ENCODE measurements around the gene TRIP6. TPM values are rescaled to one million over a fixed set of nuclear protein-coding genes. Genes with fewer than 3 reads are reported as not detected.
A peak's percentile ranks its signal among the peaks of the same experiment; 100 is the strongest.

The TRIP6 gene, protein sequence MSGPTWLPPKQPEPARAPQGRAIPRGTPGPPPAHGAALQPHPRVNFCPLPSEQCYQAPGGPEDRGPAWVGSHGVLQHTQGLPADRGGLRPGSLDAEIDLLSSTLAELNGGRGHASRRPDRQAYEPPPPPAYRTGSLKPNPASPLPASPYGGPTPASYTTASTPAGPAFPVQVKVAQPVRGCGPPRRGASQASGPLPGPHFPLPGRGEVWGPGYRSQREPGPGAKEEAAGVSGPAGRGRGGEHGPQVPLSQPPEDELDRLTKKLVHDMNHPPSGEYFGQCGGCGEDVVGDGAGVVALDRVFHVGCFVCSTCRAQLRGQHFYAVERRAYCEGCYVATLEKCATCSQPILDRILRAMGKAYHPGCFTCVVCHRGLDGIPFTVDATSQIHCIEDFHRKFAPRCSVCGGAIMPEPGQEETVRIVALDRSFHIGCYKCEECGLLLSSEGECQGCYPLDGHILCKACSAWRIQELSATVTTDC
- total RNA-seq = 13.4 and 13.8 TPM in 2 replicates
- total RNA-seq (2013) = 10.7 TPM
- polyA plus RNA-seq = 6.7 and 6.8 TPM in 2 replicates
- polyA minus RNA-seq = 7.2 and 7.8 TPM in 2 replicates

DNA sequence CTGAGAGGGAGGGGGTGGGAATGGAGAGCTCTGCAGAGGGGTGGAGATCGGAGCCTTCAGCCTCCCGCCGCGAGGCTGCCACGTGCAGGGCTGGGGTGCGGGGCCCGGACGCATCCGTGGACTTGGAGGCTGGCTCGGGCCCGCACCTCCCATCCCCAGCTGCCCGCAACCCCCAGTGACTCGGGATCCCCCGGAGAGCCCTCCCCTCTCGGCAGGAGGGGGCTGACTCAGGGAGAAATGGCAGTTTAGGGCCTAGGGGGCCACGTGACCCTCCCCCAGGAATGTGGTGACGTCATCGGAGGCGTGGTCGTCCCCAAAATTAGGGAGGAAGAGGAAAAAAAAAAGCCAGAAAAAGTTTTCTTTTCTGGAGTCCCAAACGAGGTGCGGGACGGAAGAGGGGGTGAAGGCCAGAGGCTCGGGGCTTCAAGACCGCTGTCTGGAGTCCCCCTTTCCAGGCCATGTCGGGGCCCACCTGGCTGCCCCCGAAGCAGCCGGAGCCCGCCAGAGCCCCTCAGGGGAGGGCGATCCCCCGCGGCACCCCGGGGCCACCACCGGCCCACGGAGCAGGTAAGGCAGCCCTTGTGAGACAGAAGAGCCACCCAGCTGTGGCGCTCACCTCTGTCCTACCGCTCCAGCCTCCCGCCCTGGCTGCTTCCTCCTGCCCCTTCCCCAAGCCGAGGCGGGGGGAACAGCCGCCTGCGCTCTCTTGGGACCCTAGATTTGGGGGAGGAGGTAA is at the start of gene TRIP6:
Gene TRIP6 (plus strand): TSS at position 348 of the 736 bp plus-strand sequence. CDS start 111 bp downstream, at position 459.
- WGBS (ENCODE audit: insufficient coverage) = under 1% methylated on average over 31 of the region's 42 CpGs
- no peaks in the 10 kb centered on the region for H3K27me3 ChIP-seq (replicated peaks in 1 of 4; ENCODE audit: control extremely low read depth in 1 of 4, control insufficient read depth in 3 of 4, insufficient read depth in 4 of 4, low read length in 3 of 4)
- peak within 1 kb of the TSS; percentile 74 for H2AFZ ChIP-seq (ENCODE audit: insufficient read depth, low read depth, low read length, poor library complexity, severe bottlenecking)
- CTCF ChIA-PET = interaction anchor here (0.7 to 1.8 kb wide), 2 partner anchors 14 to 28 kb away, joined by 3 to 4 read pairs; partner anchors contain the start of gene SLC12A9
- intact Hi-C loops (cut with micrococcal nuclease) = no loop called here
- H4K20me1 ChIP-seq (ENCODE audit: control insufficient read depth, insufficient read depth, low read length, poor library complexity, severe bottlenecking) = no peaks in the 10 kb centered on the region
- DNase-seq (peak; percentile 55), ATAC-seq (ENCODE audit: low read depth) (peak; percentile 44)
- no peak for TF ChIP-seq EZH2 (IDR thresholded peaks at IDR 0.05; ENCODE audit: borderline replicate concordance, insufficient read depth, low read depth, low read length, poor library complexity, severe bottlenecking)
- TF ChIP-seq, protein P1, sequence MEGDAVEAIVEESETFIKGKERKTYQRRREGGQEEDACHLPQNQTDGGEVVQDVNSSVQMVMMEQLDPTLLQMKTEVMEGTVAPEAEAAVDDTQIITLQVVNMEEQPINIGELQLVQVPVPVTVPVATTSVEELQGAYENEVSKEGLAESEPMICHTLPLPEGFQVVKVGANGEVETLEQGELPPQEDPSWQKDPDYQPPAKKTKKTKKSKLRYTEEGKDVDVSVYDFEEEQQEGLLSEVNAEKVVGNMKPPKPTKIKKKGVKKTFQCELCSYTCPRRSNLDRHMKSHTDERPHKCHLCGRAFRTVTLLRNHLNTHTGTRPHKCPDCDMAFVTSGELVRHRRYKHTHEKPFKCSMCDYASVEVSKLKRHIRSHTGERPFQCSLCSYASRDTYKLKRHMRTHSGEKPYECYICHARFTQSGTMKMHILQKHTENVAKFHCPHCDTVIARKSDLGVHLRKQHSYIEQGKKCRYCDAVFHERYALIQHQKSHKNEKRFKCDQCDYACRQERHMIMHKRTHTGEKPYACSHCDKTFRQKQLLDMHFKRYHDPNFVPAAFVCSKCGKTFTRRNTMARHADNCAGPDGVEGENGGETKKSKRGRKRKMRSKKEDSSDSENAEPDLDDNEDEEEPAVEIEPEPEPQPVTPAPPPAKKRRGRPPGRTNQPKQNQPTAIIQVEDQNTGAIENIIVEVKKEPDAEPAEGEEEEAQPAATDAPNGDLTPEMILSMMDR (IDR thresholded peaks at IDR 0.05) = no peak
- H3K27ac ChIP-seq (ENCODE audit: low read length in 2 of 2) = peak within 1 kb of the TSS; percentile 56 to 75
- peak within 1 kb of the TSS; percentile 84 for H3K27ac Mint-ChIP-seq
- peaks cover 24% of the 10 kb centered on the region for H3K4me1 Mint-ChIP-seq
- no peaks in the 10 kb centered on the region for H3K9me3 Mint-ChIP-seq (ENCODE audit: insufficient read depth)
- H3K27me3 Mint-ChIP-seq = no peaks in the 10 kb centered on the region
- H3K4me3 Mint-ChIP-seq = peak within 1 kb of the TSS; percentile 89
- peaks cover 0 to 20% of the 10 kb centered on the region in 2 experiments for H3K36me3 ChIP-seq (replicated peaks in 1 of 2; ENCODE audit: control extremely low read depth in 1 of 2, control insufficient read depth in 1 of 2, extremely low read depth in 1 of 2, insufficient read depth in 2 of 2, low read length in 1 of 2)
- H3K9me3 ChIP-seq (ENCODE audit: control extremely low read depth in 1 of 3, control insufficient read depth in 2 of 3, insufficient read depth in 1 of 3, low read length in 2 of 3) = peaks cover 0 to 4% (median 0%) of the 10 kb centered on the region in 3 donors
- peaks cover 21 to 28% of the 10 kb centered on the region in 2 donors for H3K4me1 ChIP-seq (ENCODE audit: control insufficient read depth in 2 of 2, insufficient read depth in 2 of 2, low read length in 2 of 2)
- H3K4me3 ChIP-seq (ENCODE audit: control extremely low read depth in 1 of 5, extremely low read depth in 1 of 5, insufficient read depth in 1 of 5, low read depth in 2 of 5, low read length in 4 of 5) = peak within 1 kb of the TSS; percentile 5 to 75 (median 53)
- POLR2A ChIA-PET = interaction anchor here (0.9 to 1.3 kb wide), 2 partner anchors 15 to 22 kb away, joined by 3 to 6 read pairs; partner anchors contain the start of genes SLC12A9 and UFSP1
- H3K79me2 ChIP-seq (ENCODE audit: control insufficient read depth, insufficient read depth, low read length) = peaks cover 5% of the 10 kb centered on the region
- peak within 1 kb of the TSS; percentile 96 for H3K4me2 ChIP-seq (replicated peaks; ENCODE audit: low read depth, low read length, poor library complexity, severe bottlenecking)
- H3K9ac ChIP-seq (ENCODE audit: low read length) = peak within 1 kb of the TSS; percentile 81

All from B cell (primary cell).